Stimulated activated CD4-positive, alpha-beta T cell treated with anti-CD3 and anti-CD28 coated beads, Interleukin-12 subunit alpha, Interleukin-12 subunit beta, amount 100 ng/mL, for 4 hours (primary cell): ENCODE results near the gene IGF1R.

Experiments
- DNase-seq: peaks from one replicate; pipeline ENCODE4 v3.0.0-alpha.2; 2020

Gene IGF1R

GRCh38 chr15:98898122-98898521 is 249.8 kb downstream of the IGF1R start:
- DNase-seq = no peak

GRCh38 chr15:98899272-98900021 is 251.1 kb downstream of the IGF1R start:
- DNase-seq = no peak

GRCh38 chr15:98900356-98900755 is 252.0 kb downstream of the IGF1R start:
- DNase-seq = no peak

DNA sequence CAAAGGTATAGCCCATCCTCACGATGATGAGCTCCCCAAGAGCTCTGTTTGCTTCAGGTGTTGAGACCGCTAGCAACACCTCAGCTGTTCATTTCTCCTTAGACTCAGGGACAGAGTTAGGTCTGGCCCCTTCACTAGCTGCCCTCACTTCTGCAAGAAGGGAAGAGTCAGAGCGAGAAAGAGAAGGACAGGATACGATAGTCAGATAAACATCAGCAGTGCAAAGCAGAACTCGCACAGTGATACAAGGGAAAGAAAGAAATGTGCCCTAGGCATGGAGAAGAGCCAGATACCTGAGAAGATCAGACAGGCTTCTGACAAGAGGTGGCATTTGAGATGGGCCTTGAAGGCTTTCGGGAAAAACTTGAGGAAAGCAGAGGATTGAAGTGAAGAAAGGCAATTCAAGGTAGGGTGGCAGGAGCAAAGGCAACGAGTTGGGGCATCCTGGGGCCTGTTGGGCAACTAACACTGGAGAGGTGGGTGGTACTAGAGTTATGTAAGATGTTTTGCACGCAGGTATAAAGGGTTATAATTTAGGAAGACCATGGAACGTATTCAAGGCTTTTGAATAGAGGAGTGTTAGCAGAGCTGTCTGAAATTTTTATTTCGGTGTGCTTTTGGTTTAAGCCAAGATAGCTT is 253.2 kb downstream of the IGF1R start:
- no peak for DNase-seq

DNA sequence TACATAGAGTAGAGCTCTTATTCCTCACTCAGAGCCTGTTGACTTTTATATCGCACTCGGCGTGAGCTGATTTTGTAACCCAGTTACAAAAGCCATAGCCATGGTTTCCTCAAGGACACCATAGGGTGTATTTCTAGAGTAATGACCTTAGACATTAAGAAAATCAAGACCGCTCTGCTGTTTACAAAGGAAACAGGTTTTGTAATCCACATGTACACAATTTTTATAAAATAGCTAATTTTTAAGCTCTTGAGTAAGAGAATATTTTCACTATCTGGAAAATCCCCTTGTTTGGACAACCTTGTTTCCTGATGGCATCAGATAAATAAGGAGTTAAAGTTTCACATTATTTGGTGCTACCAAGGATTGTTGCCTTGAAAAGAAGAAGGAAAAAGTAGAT is 254.6 kb downstream of the IGF1R start:
- DNase-seq = no peak

DNA sequence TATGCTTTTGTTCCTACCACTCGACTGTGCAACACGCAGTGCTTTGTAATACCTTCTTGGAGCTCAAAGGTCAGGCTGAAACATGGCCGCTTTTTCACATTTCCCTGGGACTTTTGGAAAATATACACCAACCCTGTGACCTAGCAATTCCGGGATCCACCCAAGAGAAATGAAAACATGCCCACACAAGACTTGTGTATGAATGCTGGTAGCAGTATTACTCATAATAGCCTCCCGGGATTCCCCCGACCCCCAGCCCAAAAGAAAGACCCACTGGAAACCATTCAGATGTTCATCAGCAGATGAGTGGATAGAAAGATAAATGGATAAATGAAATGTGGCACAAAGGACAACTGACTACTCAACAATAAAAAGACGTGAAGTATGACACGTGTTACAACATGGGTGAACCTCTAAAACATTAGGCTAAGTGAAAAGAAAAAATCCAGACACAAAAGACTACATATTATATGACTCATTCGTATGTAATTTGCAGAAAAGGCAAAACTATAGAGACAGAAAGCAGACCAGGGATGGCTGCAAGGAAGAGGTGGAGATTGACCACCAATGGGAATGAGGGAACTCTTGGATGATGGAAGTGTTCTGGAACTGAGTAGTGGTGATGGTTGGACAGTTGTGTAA is 255.2 kb downstream of the IGF1R start:
- no peak for DNase-seq

DNA sequence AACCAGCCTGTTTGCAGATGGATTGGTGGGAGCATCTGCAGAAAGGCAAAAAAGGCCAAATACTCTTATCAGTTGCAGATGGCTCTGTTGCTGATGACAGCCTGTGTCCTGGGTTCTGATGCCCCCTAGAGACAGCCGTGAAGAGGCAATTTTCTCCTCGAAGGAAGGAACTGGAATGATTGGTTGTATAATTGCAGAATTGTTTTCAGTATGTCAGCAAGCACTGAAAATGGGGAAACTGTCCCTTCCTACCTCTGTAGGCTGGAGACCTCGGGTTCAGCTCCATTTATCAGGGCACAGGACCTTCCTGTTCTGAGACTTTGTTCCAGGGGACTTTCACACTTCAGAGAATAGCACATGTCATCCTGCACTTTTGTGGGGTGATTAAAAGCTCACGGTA is 256.2 kb downstream of the IGF1R start:
- DNase-seq = no peak

- no peak for DNase-seq
Measured at GRCh38 chr15:98905963-98906711, 257.8 kb downstream of the IGF1R start.

DNA sequence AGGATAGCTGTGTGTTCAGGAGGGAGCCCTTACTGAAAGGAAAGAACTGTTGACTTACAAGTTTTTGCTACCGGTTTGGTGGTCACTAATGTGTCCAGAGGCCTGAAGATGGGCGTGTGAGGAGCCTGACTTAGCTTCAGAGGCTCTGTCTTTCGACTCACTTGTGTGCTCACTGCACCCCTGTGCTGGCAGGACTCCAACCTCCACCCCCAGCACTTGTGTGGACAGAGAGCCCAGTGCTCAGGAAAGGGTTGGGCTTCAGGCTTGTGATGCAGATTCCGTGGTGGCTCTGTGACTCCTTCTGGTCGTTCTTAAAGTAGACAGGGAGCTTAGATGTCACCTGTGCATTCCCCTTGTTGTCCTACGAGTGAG is 258.4 kb downstream of the IGF1R start:
- DNase-seq = no peak

DNA sequence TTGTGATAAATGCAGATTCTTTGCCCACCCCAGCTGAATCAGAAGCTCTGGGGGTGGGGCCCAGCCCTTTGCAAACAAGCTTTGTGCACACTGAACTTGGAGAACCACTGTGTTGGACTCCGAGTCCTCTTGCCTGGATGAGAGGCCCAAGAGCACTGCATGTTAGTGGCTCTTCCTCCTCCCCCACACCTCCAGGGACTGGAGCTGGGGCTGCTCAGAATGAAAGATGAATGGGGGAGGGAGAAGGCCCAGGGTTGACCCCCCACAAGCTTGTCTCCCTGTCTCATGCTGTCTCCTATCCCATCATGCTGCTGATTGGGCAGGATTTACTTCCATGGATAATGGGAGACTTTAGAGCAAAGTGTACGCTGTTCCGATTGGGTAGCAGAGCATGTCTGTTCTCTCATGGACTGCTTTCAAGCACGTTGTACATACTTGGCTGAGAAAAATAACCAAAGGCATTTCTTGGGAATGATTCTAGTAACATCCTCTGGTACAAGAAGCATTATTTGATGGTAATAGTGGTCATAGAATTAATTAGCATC is 259.7 kb downstream of the IGF1R start:
- DNase-seq = no peak

DNA sequence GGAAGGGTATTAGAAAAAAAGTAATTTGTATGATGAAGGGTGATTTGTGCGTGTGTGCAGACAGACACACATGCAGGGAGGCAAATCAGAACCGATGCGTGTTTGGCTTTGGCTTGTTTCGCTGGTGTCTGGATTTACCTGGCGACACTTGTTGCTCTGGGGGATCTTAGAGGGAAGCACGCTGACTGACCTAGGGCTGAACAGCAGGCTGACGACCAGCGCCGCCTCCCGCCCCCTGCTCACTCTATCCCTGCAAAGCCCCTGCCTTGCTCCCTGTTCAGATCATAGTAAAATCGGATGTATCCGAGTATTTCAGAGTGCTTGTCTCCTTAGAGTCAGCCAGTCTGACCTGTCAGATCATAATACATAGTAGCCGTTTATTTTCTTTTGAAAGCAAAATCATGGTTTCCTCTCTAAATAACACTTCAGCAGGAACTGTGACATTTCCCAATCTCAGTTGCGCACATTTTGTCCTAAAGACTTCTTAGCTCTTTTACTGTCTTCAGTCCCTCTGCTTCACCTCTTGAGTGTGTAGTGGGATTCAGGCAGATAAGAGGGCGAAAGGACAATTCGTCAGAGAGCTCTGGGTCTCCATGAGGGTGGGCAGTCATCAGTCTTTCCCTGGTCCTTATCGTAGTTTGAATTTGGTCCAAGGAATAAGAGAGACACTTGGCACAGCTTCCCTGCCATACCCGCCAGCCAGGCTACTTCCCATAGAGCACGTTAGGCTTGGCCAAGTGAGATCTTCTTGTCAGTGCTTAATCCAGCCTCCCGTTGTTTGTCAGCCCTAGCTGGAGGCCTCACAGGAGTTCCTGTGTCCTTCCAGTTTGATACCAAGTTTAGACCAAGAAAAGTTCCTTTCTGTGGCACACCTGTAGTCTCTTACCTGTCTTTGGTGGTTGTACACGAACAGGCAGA is 261.9 kb downstream of the IGF1R start:
- no peak for DNase-seq

GRCh38 chr15:98914626-98915025 is 266.3 kb downstream of the IGF1R start:
- no peak for DNase-seq

GRCh38 chr15:98916826-98917225 is 268.5 kb downstream of the IGF1R start:
- DNase-seq = no peak

DNA sequence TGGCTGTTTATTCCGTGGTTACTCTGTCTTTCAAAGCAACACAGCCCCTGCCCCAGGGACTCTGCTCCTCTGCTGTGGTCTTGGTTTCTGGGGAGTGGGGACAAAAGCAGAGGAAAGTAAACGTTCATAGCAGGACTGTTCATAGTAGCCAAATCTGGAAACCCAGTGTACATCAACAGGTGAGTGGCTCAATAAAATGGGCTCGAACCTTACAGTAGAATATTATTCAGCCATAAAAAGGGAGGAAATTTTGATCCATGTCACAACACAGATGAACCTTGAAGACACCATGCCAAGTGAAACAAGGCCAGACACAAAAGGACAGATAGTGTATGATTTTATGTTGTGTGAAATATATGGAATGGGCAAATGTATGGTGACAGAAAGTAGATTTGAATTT is 269.1 kb downstream of the IGF1R start:
- DNase-seq = no peak

DNA sequence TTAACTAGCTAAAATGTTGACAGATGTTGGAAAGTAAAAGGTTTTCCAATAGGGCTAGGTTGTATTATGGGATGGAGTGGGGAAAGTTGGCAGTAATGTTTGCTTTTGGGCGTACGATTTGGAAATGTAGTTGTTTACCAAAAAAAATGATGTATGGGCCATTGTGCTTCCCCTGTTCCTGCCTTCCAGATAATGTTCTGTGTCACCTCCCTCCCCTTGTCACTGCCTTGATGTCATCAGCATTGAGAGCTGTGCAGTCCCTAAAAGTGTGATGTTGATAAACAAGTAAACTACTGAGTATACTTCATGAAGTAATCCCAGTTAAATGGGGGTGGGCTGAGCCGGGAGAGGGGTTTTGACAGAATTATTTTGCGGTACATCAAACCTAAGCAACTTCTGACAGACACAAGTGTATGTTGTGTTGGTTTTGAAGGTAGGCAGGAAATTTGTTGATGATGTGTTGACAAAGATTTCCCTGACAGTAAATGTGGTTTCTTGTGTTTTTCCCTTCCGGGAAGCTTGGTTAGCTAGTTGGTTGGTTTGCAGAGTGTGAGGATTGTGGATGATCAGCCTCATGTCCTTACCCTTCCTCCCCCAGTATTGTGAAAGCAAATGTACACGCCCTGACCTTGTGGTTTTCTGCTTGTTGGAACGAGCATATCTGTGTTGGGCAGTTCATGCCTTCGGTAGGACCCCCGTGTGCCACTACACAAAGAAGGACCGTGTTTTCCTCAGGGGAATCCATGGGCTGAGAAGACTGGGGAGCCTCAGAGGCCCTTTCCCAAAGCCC is 271.9 kb downstream of the IGF1R start:
- no peak for DNase-seq

- DNase-seq = no peak
Measured at GRCh38 chr15:98923171-98923570, 274.8 kb downstream of the IGF1R start.

DNA sequence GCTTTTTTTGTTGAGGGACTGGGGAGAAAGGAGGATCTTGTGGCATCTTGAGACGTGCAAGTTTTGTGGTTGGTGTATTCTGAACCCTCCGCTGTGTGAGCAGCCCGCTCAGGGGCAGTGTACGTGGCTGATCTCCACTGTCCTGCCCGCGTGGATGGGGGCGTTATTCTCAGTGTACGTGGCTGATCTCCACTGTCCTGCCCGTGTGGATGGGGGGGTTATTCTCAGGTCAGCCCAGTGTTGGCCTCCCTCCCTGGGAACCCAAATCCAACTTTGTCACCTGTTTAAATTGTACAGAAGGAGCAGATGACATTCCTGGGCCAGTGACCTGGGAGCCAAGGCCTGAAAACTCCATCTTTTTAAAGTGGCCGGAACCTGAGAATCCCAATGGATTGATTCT is 275.2 kb downstream of the IGF1R start:
- no peak for DNase-seq

DNA sequence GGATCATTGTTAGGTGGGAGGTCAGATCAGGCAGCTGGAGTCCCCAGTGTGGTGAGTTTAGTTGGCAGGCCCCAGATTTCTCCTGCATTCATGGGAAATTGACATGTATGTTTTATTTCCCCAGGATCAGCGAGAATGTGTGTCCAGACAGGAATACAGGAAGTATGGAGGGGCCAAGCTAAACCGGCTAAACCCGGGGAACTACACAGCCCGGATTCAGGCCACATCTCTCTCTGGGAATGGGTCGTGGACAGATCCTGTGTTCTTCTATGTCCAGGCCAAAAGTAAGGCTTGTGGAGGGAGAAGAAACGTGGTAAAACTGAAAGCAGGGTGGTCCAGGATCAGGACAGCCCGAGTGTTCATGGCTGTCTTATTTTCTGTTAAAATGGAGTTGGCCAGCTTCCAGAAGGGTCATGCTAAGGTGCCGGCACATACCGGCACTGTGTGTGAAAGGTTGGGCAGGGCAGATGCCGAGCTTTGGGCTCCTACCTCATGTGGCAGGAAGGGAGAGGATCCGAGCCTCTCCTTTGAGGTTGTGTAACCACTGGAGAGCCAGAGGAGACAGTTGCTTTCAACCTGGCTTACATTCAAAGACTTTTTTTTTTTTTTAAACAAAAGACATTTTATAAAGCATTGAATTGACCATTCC is 276.2 kb downstream of the IGF1R start:
- no peak for DNase-seq

GRCh38 chr15:98926236-98926635 is 277.9 kb downstream of the IGF1R start:
- no peak for DNase-seq

GRCh38 chr15:98927022-98927421 is 278.7 kb downstream of the IGF1R start:
- no peak for DNase-seq

- DNase-seq = no peak
Measured at GRCh38 chr15:98927996-98928395, 279.7 kb downstream of the IGF1R start.
